ENCODE results near the gene ADAM22. TPM values are rescaled to one million over a fixed set of nuclear protein-coding genes. Genes with fewer than 3 reads are reported as not detected.

Gene ADAM22
- total RNA-seq, 1 donor from 2014 or later: 3.0 TPM

GRCh38 chr7:88132725-88133124, 198.7 kb downstream of the ADAM22 start:
- no peak for TF ChIP-seq CTCF (IDR thresholded peaks at IDR 0.05)
- Mint-ChIP-seq H3K4me3 (ENCODE audit: unreplicated experiment) (no peak overlapping the region), H3K9me3 (ENCODE audit: unreplicated experiment) (no peaks in the 10 kb centered on the region), H3K27ac (ENCODE audit: unreplicated experiment) (no peak overlapping the region), H3K27me3 (ENCODE audit: unreplicated experiment) (peaks cover 8% of the 10 kb centered on the region), H3K4me1 (ENCODE audit: unreplicated experiment) (no peaks in the 10 kb centered on the region), H3K36me3 (ENCODE audit: unreplicated experiment) (no peaks in the 10 kb centered on the region)
- no peak for DNase-seq (ENCODE audit: extremely low spot score, unreplicated experiment)

GRCh38 chr7:88140947-88141346, 206.9 kb downstream of the ADAM22 start:
- Mint-ChIP-seq H3K27ac (ENCODE audit: unreplicated experiment) (no peak overlapping the region), H3K27me3 (ENCODE audit: unreplicated experiment) (peaks cover 8% of the 10 kb centered on the region), H3K9me3 (ENCODE audit: unreplicated experiment) (no peaks in the 10 kb centered on the region), H3K4me1 (ENCODE audit: unreplicated experiment) (no peaks in the 10 kb centered on the region), H3K36me3 (ENCODE audit: unreplicated experiment) (no peaks in the 10 kb centered on the region), H3K4me3 (ENCODE audit: unreplicated experiment) (no peak overlapping the region)
- no peak for TF ChIP-seq CTCF (IDR thresholded peaks at IDR 0.05)
- no peak for DNase-seq (ENCODE audit: extremely low spot score, unreplicated experiment)

- H3K27ac Mint-ChIP-seq (ENCODE audit: unreplicated experiment): no peak overlapping the region
- H3K9me3 Mint-ChIP-seq (ENCODE audit: unreplicated experiment): no peaks in the 10 kb centered on the region
- no peaks in the 10 kb centered on the region for H3K4me1 Mint-ChIP-seq (ENCODE audit: unreplicated experiment)
- TF ChIP-seq CTCF (IDR thresholded peaks at IDR 0.05): no peak
- DNase-seq (ENCODE audit: extremely low spot score, unreplicated experiment): no peak
- H3K36me3 Mint-ChIP-seq (ENCODE audit: unreplicated experiment): no peaks in the 10 kb centered on the region
- H3K27me3 Mint-ChIP-seq (ENCODE audit: unreplicated experiment): peaks cover 9% of the 10 kb centered on the region
- H3K4me3 Mint-ChIP-seq (ENCODE audit: unreplicated experiment): no peak overlapping the region
Observed at GRCh38 chr7:88141479-88141878, 207.4 kb downstream of the ADAM22 start.

- Mint-ChIP-seq H3K4me1 (ENCODE audit: unreplicated experiment) (no peaks in the 10 kb centered on the region), H3K27me3 (ENCODE audit: unreplicated experiment) (peaks cover 9% of the 10 kb centered on the region), H3K9me3 (ENCODE audit: unreplicated experiment) (no peaks in the 10 kb centered on the region), H3K4me3 (ENCODE audit: unreplicated experiment) (no peak overlapping the region), H3K27ac (ENCODE audit: unreplicated experiment) (no peak overlapping the region), H3K36me3 (ENCODE audit: unreplicated experiment) (no peaks in the 10 kb centered on the region)
- DNase-seq (ENCODE audit: extremely low spot score, unreplicated experiment): no peak
- TF ChIP-seq CTCF (IDR thresholded peaks at IDR 0.05): no peak
Observed at GRCh38 chr7:88141953-88142352, 207.9 kb downstream of the ADAM22 start.

- Mint-ChIP-seq H3K27me3 (ENCODE audit: unreplicated experiment) (peaks cover 6% of the 10 kb centered on the region), H3K4me1 (ENCODE audit: unreplicated experiment) (no peaks in the 10 kb centered on the region), H3K36me3 (ENCODE audit: unreplicated experiment) (no peaks in the 10 kb centered on the region), H3K4me3 (ENCODE audit: unreplicated experiment) (no peak overlapping the region), H3K27ac (ENCODE audit: unreplicated experiment) (no peak overlapping the region), H3K9me3 (ENCODE audit: unreplicated experiment) (no peaks in the 10 kb centered on the region)
- no peak for TF ChIP-seq CTCF (IDR thresholded peaks at IDR 0.05)
- no peak for DNase-seq (ENCODE audit: extremely low spot score, unreplicated experiment)
Observed at GRCh38 chr7:88146616-88147015, 212.6 kb downstream of the ADAM22 start.

All from osteocyte (in vitro differentiated cells).